Esophagus (tissue), 2 donors: ENCODE data around the gene F8A2. TPM values are rescaled to one million over a fixed set of nuclear protein-coding genes. Genes with fewer than 3 reads are reported as not detected.
"Not testable (repeated sequence)": the region's sequence is repeated elsewhere in the genome, so short reads cannot be mapped to it uniquely, and the experiment has no call there.

ENCODE experiments used
- H3K27ac ChIP-seq, 2 donors: one replicate each; pipeline ENCODE4 v1.5.1; 2013; ENCODE audit warnings: low read depth in 2 of 2, mild to moderate bottlenecking in 2 of 2, inconsistent platforms in 1 of 2, low read length in 1 of 2, moderate library complexity in 1 of 2
- H3K27me3 ChIP-seq, 2 donors: one replicate each; pipeline ENCODE4 v1.6.1; 2013; ENCODE audit warnings: low read length in 2 of 2, control low read depth in 1 of 2, mild to moderate bottlenecking in 1 of 2; ENCODE audit not compliant: insufficient read depth in 2 of 2, control insufficient read depth in 1 of 2
- H3K36me3 ChIP-seq, 2 donors: one replicate each; pipeline ENCODE4 v1.6.1; 2013; ENCODE audit warnings: low read length in 1 of 2; ENCODE audit not compliant: control insufficient read depth in 2 of 2, insufficient read depth in 2 of 2
- H3K4me1 ChIP-seq, 2 donors: one replicate each; pipeline ENCODE4 v1.6.1; 2013; ENCODE audit warnings: low read length in 1 of 2; ENCODE audit not compliant: control insufficient read depth in 2 of 2, insufficient read depth in 2 of 2
- H3K4me3 ChIP-seq, 2 donors: one replicate each; pipeline ENCODE4 v1.5.1; 2013; ENCODE audit warnings: low read length in 2 of 2, mild to moderate bottlenecking in 2 of 2, low read depth in 1 of 2, moderate library complexity in 1 of 2
- H3K9me3 ChIP-seq, 2 donors: one replicate each; pipeline ENCODE4 v1.6.1; 2013; ENCODE audit warnings: mild to moderate bottlenecking in 2 of 2, low read depth in 1 of 2, low read length in 1 of 2, moderate library complexity in 1 of 2; ENCODE audit not compliant: control insufficient read depth in 2 of 2, insufficient read depth in 1 of 2
- WGBS, 2 donors: extraction: QIAGEN DNeasy Blood & Tissue Kit; methylation state at CpG; one replicate each; pipeline ENCODE4 v1.1.7; 2013; 5-methylcytosine and 5-hydroxymethylcytosine counted together
- polyA plus RNA-seq, 2 donors: library from polyadenylated mRNA; stranded (reverse); fragments of 200-250 nt; gene quantifications; one replicate each; pipeline ENCODE4 v1.2.3, GENCODE V29; 2013
- donor health status: healthy with polysubstance abuse.
- donor health status: Bipolar disorder and iron deficiency.

F8A2 gene
- polyA plus RNA-seq = not detected

GRCh38 chrX:155381843-155382528 lies at the start of gene F8A2:
F8A2 (plus strand) TSS chrX:155382095; CDS start chrX:155382115, 20 bp downstream.
- not testable (repeated sequence) for H3K36me3 ChIP-seq, H3K27me3 ChIP-seq, H3K4me1 ChIP-seq, H3K4me3 ChIP-seq, H3K9me3 ChIP-seq, H3K27ac ChIP-seq
- no CpG with 5 or more reads among the region's 90 CpGs for WGBS, 2 donors

GRCh38 chrX:155333544-155334100 lies 48.3 kb upstream of the F8A2 start:
- Histone ChIP-seq H3K4me3 (peak overlapping the region in 1 of 2 donors; percentile 23), H3K36me3 (no peaks in the 10 kb centered on the region), H3K9me3 (no peaks in the 10 kb centered on the region), H3K27me3 (no peaks in the 10 kb centered on the region), H3K27ac (no peak overlapping the region), H3K4me1 (no peaks in the 10 kb centered on the region)
- WGBS, 2 donors = 53 to 56% methylated on average over 2 of the region's 2 CpGs

- 24 to 35% methylated on average over 5 of the region's 5 CpGs for WGBS, 2 donors
- Histone ChIP-seq H3K9me3 (no peaks in the 10 kb centered on the region), H3K27me3 (no peaks in the 10 kb centered on the region), H3K4me1 (no peaks in the 10 kb centered on the region), H3K27ac (peak within 1 kb of the TSS; percentile 40 to 49), H3K4me3 (peak within 1 kb of the TSS in 1 of 2 donors; percentile 23), H3K36me3 (no peaks in the 10 kb centered on the region)
Observed at GRCh38 chrX:155334486-155335336, 47.2 kb upstream of the F8A2 start, which contains the start of gene CLIC2. CLIC2 (minus strand) TSS chrX:155334614; CDS start chrX:155334427, 187 bp downstream.

- not testable (repeated sequence) for H3K4me3 ChIP-seq, H3K9me3 ChIP-seq, H3K27me3 ChIP-seq, H3K4me1 ChIP-seq, H3K36me3 ChIP-seq
- 34 to 50% methylated on average over 1 of the region's 1 CpG for WGBS, 2 donors
- peak overlapping the region in 1 of 2 donors; percentile 40 for H3K27ac ChIP-seq
Observed at GRCh38 chrX:155335337-155335712, 46.6 kb upstream of the F8A2 start.

GRCh38 chrX:155345689-155346088 lies 36.2 kb upstream of the F8A2 start:
- H3K4me1 ChIP-seq, H3K27ac ChIP-seq, H3K9me3 ChIP-seq, H3K4me3 ChIP-seq, H3K27me3 ChIP-seq, H3K36me3 ChIP-seq: not testable (repeated sequence)
- no CpG with 5 or more reads among the region's 1 CpG for WGBS, 2 donors

- H3K9me3 ChIP-seq, H3K36me3 ChIP-seq, H3K4me1 ChIP-seq, H3K27me3 ChIP-seq, H3K4me3 ChIP-seq, H3K27ac ChIP-seq: not testable (repeated sequence)
- WGBS, 2 donors = no CpG with 5 or more reads among the region's 4 CpGs
Observed at GRCh38 chrX:155349448-155349847, 32.4 kb upstream of the F8A2 start.

- not testable (repeated sequence) for H3K4me3 ChIP-seq, H3K36me3 ChIP-seq, H3K4me1 ChIP-seq, H3K27ac ChIP-seq, H3K27me3 ChIP-seq, H3K9me3 ChIP-seq
- no CpG with 5 or more reads among the region's 7 CpGs for WGBS, 2 donors
Observed at GRCh38 chrX:155363712-155364111, 18.2 kb upstream of the F8A2 start.

- not testable (repeated sequence) for H3K4me3 ChIP-seq, H3K4me1 ChIP-seq
Observed at GRCh38 chrX:155373777-155374458, 8.0 kb upstream of the F8A2 start.

GRCh38 chrX:155379802-155380201 lies 2.1 kb upstream of the F8A2 start:
- no CpG with 5 or more reads among the region's 7 CpGs for WGBS, 2 donors
- not testable (repeated sequence) for H3K27me3 ChIP-seq, H3K27ac ChIP-seq, H3K4me1 ChIP-seq, H3K9me3 ChIP-seq, H3K36me3 ChIP-seq, H3K4me3 ChIP-seq

More at GRCh38 chrX:155373777-155374458, 8.0 kb upstream of the F8A2 start:
- not testable (repeated sequence) for H3K36me3 ChIP-seq, H3K27me3 ChIP-seq, H3K27ac ChIP-seq, H3K9me3 ChIP-seq
- WGBS, 2 donors = no CpG with 5 or more reads among the region's 9 CpGs
